Psoas muscle (tissue), 8 donors: ENCODE measurements around the gene ENTPD2. TPM values are rescaled to one million over a fixed set of nuclear protein-coding genes. Genes with fewer than 3 reads are reported as not detected.

Source experiments
- ATAC-seq, 4 donors: fragments of 200-7000 bp; cut with Tn5 transposase; one replicate each; pipeline ENCODE4 v1.9.1; 2020; ENCODE audit warnings: moderate library complexity in 3 of 4, mild to moderate bottlenecking in 2 of 4
- DNase-seq, 2 donors: peaks; one replicate each; pipeline ENCODE4 v3.0.0-alpha.2; 2020
- H3K27ac ChIP-seq: fragments of 200-600 bp; one replicate; pipeline ENCODE4 v1.8.0; 2022
- H3K27me3 ChIP-seq, 3 donors: fragments of 200-600 bp in 1 of 3; one replicate each; pipeline versions ENCODE4 v1.6.1 to v1.8.0; 2013 to 2022; ENCODE audit warnings: low read length in 2 of 3, mild to moderate bottlenecking in 2 of 3, moderate library complexity in 1 of 3; ENCODE audit not compliant: insufficient read depth in 3 of 3
- H3K36me3 ChIP-seq, 2 donors: fragments of 200-600 bp in 1 of 2; one replicate each; pipeline versions ENCODE4 v1.6.1 to v1.8.0; 2013 to 2022; ENCODE audit warnings: low read depth in 1 of 2, mild to moderate bottlenecking in 1 of 2, moderate library complexity in 1 of 2; ENCODE audit not compliant: insufficient read depth in 1 of 2
- H3K4me1 ChIP-seq: fragments of 200-600 bp; one replicate; pipeline ENCODE4 v1.8.0; 2022
- H3K4me3 ChIP-seq: fragments of 200-600 bp; one replicate; pipeline ENCODE4 v1.8.0; 2022; ENCODE audit warnings: mild to moderate bottlenecking
- H3K9me3 ChIP-seq: fragments of 200-600 bp; one replicate; pipeline ENCODE4 v1.8.0; 2022
- WGBS, 3 donors: extraction: QIAGEN DNeasy Blood & Tissue Kit; methylation state at CpG; one replicate each; pipeline versions ENCODE4 v1.1.6 to v1.1.7; 2013; 5-methylcytosine and 5-hydroxymethylcytosine counted together
- intact Hi-C, 2 donors: fragments of 100-400 bp; cut with DNase I; formaldehyde crosslinking; loops; one replicate each; pipeline versions ENCODE4 v1.11.0 to v1.14.2; 2022
- polyA plus RNA-seq, 3 donors: library from polyadenylated mRNA; stranded (reverse); fragments of 200-250 nt; gene quantifications; one replicate each; pipeline ENCODE4 v1.2.3, GENCODE V29; 2013
- total RNA-seq, 4 donors: library from RNA; stranded (reverse); fragmentation: NEBNext Ultra II Directional in 2 of 4; extraction: Animal tissue kit (Norgen Biotek cat#: 25700) in 2 of 4; gene quantifications; one replicate each; pipeline versions ENCODE4 v1.2.1 to v1.2.4, GENCODE V29; 2021 to 2023
- TF ChIP-seq, protein P1 (sequence below): fragments of 200-600 bp; IDR thresholded peaks from one replicate; pipeline ENCODE4 v1.8.0; 2022; ENCODE audit warnings: antibody characterized with exemption
- donor health status: healthy with polysubstance abuse.
- donor health status: DM: no; HTN: no; CAD: no; lungs with moderate emphysema.
- donor health status: Bipolar disorder and iron deficiency.
- donor health status: healthy.
- donor health status: DM: yes; HTN: yes; CAD: no.
- donor health status: DM: no; HTN: no; CAD: no.
- donor health status: DM: no; HTN: no; CAD: no.
- donor health status: DM: yes; HTN: yes; CAD: no.

Gene ENTPD2
- total and polyA plus RNA-seq, 7 donors = 0.17 to 1.4 (median 0.59) TPM

DNA sequence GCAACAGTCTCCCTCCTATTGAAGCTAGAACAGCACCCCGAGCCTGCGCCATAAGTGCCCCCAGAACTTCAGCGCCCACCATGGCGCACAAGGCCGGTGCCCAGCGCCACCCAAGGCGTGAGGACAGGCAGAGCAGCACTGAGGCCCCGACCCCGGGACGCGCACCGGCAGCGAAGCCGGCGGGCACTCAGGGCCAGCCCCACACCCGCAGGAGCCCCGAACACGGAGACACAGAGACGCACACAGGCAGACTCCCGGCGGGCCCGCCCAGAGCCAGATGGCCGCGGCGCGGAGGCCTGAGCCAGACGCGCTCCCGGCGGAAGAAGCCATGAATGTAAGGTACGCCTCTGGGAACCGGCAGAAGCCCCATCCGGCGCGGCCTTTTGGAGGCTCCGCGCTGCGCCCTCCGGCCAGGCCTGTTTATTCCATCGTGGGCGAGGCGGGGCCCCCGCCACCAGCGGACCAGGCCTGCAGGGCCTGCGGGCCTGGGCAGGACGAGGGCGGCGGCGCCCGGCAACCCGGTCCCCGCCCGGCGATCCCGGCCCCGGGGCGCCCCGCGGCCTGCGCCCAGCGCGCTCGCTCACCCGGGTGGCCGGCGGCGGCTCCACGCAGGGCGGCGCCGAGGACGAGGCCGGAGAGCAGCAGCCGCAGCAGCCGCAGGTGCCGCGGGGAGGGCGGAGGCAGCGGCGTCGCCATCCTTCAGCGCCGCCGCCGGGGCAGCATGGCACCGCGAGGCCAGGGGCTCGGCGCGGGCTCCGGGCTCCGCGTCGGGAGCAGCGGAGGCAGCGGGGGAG lies 8.4 kb downstream of the ENTPD2 start:
- TF ChIP-seq, protein P1, sequence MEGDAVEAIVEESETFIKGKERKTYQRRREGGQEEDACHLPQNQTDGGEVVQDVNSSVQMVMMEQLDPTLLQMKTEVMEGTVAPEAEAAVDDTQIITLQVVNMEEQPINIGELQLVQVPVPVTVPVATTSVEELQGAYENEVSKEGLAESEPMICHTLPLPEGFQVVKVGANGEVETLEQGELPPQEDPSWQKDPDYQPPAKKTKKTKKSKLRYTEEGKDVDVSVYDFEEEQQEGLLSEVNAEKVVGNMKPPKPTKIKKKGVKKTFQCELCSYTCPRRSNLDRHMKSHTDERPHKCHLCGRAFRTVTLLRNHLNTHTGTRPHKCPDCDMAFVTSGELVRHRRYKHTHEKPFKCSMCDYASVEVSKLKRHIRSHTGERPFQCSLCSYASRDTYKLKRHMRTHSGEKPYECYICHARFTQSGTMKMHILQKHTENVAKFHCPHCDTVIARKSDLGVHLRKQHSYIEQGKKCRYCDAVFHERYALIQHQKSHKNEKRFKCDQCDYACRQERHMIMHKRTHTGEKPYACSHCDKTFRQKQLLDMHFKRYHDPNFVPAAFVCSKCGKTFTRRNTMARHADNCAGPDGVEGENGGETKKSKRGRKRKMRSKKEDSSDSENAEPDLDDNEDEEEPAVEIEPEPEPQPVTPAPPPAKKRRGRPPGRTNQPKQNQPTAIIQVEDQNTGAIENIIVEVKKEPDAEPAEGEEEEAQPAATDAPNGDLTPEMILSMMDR = no peak
- Histone ChIP-seq H3K9me3 (no peaks in the 10 kb centered on the region), H3K4me3 (peak overlapping the region; percentile 69), H3K36me3 (no peaks in the 10 kb centered on the region), H3K27me3 (peaks cover 0 to 59% (median 10%) of the 10 kb centered on the region in 3 donors), H3K4me1 (peaks cover 18% of the 10 kb centered on the region), H3K27ac (peak overlapping the region; percentile 50)
- ATAC-seq (peak in 1 of 4 donors; percentile 22), DNase-seq (no peak)
- intact Hi-C loops = loop anchor here in 1 of 2 donors (2.0 kb wide), 1 partner anchor 19 kb away; no protein-coding TSS in a partner anchor
- WGBS, 3 donors = 2 to 5% (median 4%) methylated on average over 45 to 96 of the region's 96 CpGs

DNA sequence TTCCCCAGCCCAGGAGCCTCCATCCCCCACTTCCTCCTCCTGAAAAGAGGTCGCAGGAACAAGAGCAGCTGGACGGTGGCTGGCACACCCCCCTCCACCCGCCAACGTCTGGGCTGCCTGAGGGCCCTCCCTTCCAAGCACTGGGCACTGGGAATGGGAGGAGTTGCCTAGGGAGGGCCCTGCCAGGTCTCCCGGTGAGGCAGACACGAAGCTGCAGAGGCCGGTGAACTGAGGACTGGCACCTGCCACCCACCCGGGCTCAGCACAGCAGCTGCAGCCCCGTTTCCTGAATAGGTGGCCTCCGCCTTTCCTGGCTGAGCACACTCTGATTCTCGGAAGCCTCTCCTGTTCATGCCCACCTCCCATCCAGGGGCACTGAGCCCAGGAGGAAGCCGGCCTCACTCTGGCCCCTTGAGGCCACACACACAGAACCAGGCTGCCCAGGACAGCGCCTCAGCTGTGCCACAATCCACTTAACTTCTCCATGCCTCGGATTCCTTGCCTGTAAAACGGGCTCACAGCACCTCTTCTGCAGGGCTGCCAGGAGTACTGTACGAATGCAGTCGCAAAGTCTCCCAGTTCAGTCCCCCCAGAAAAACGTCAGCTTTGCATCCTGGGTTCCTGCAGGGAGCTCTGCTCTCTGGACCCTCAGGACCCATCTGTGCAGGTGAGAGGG lies 9.2 kb downstream of the ENTPD2 start:
- Histone ChIP-seq H3K27me3 (peaks cover 0 to 58% (median 8%) of the 10 kb centered on the region in 3 donors), H3K9me3 (no peaks in the 10 kb centered on the region), H3K27ac (no peak overlapping the region), H3K36me3 (peaks cover 0 to 2% of the 10 kb centered on the region in 2 donors), H3K4me3 (peak overlapping the region; percentile 69), H3K4me1 (peaks cover 18% of the 10 kb centered on the region)
- ATAC-seq = no peak
- 24 to 38% (median 28%) methylated on average over 17 to 18 of the region's 18 CpGs for WGBS, 3 donors
- intact Hi-C loops = no loop called here
- TF ChIP-seq, protein P1 = no peak
- DNase-seq = no peak

DNA sequence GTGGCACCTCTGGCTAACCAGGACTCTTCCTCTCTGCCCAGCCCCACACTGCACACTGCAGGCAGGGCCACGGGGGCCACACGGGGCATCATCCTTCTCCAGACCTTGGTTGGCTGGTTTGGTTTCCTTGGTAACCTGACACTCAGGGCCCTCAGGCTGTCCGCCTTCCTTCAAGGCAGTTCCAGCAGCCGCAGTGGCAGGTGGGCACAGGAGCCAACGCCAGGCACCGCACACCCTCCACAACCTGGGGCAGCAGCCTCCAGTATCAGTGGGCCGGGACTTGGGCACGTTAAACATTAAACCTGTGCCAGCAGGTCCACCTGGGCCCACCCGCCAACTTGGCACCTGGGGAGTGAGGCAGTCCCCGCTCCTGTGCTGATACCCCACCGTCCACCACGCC lies 9.8 kb downstream of the ENTPD2 start:
- H3K9me3 ChIP-seq = no peaks in the 10 kb centered on the region
- WGBS, 3 donors = 58 to 71% (median 65%) methylated on average over 11 to 12 of the region's 12 CpGs
- H3K4me3 ChIP-seq = peak overlapping the region; percentile 69
- TF ChIP-seq, protein P1 = no peak
- no peak overlapping the region for H3K27ac ChIP-seq
- peaks cover 0 to 52% (median 4%) of the 10 kb centered on the region in 3 donors for H3K27me3 ChIP-seq
- intact Hi-C loops = no loop called here
- ATAC-seq (no peak), DNase-seq (no peak)
- H3K36me3 ChIP-seq = peaks cover 0 to 8% of the 10 kb centered on the region in 2 donors
- H3K4me1 ChIP-seq = peaks cover 15% of the 10 kb centered on the region

DNA sequence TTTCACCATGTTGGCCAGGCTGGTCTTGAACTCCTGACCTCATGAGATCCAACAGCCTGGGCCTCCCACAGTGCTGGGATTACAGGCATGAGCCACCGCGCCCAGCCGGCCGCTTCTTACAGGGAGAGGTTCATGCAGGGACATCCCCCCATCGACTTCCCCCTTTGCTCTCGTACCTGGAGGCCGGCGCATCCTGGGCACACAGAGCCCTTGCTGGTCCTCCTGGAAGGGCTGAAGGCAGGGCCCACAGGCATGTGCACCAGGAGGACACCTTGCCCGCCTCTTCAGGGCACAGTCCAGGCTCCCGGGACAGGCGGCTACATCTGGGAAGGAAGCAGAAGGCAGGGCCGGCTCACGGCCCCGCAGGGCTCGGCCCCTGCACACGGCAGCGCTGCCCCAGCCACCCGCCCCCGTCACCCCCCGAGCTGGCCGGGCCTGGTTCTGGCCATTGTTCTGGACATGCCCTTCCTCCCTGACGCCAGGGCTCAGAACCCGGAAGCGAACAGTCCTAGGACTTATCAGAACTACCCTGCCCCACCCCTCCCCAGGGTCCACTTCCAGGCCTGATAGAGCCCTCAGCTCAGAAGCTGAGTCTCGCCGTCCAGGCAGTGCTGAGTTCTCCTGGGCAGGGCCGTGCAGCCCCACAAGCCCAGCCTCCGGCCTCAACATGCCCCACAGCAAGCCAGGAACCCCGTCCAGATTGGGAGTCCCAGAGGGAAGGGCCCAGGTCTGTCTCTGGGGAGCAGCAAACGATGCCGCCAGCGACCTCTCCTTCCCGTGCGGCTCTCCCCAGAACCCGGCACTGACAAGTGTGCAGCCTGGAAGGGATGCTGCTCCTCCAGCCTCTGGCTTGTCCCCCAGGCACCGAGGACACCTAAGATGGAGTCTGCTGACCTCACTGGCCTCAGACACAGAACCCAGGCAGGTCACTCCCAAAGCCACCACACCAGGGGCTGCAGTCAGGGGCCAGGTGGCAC lies 10.8 kb downstream of the ENTPD2 start:
- WGBS, 3 donors = 70 to 77% (median 76%) methylated on average over 30 to 36 of the region's 36 CpGs
- intact Hi-C loops = no loop called here
- Histone ChIP-seq H3K9me3 (no peaks in the 10 kb centered on the region), H3K4me3 (peak overlapping the region; percentile 13), H3K27me3 (peaks cover 0 to 42% (median 4%) of the 10 kb centered on the region in 3 donors), H3K4me1 (peaks cover 14% of the 10 kb centered on the region), H3K36me3 (peaks cover 0 to 12% of the 10 kb centered on the region in 2 donors), H3K27ac (no peak overlapping the region)
- ATAC-seq (peak in 1 of 4 donors; percentile 25), DNase-seq (no peak)
- TF ChIP-seq, protein P1 = no peak
